ENCODE measurements around the gene TMEM125.

TMEM125 gene

GRCh38 chr1:43253173-43253572 lies 16.6 kb upstream of the TMEM125 start:
- H4K8ac ChIP-seq (ENCODE audit: low read depth, low read length): no peak overlapping the region
- H2AK5ac ChIP-seq (ENCODE audit: low read depth, low read length): peak overlapping the region; percentile 9
- H3K4me3 ChIP-seq (ENCODE audit: low read length in 2 of 2): peak overlapping the region in 1 of 2 donors; percentile 52
- H3K18ac ChIP-seq (ENCODE audit: low read length): no peak overlapping the region
- H3K4ac ChIP-seq (ENCODE audit: low read length): no peak overlapping the region
- H2BK15ac ChIP-seq (ENCODE audit: low read length): no peak overlapping the region
- H3K14ac ChIP-seq (ENCODE audit: low read length): no peak overlapping the region
- H2BK12ac ChIP-seq (ENCODE audit: low read length): no peak overlapping the region
- no peak overlapping the region for H3K23ac ChIP-seq (ENCODE audit: low read depth, low read length, poor library complexity)
- no peak overlapping the region for H2AFZ ChIP-seq (ENCODE audit: low read length)
- DNase-seq (ENCODE audit: low spot score): no peak
- H3K27me3 ChIP-seq (ENCODE audit: control insufficient read depth in 3 of 3, insufficient read depth in 3 of 3, low read depth in 1 of 3, low read length in 3 of 3): peaks cover 0 to 16% (median 0%) of the 10 kb centered on the region in 3 experiments
- no peak overlapping the region for H3K27ac ChIP-seq (replicated peaks; ENCODE audit: low read length)
- H2BK120ac ChIP-seq (ENCODE audit: low read depth, low read length): no peak overlapping the region
- peak overlapping the region; percentile 59 for H2BK5ac ChIP-seq (ENCODE audit: low read length)
- H3K36me3 ChIP-seq (replicated peaks in 1 of 2; ENCODE audit: control insufficient read depth in 2 of 2, insufficient read depth in 2 of 2, low read length in 2 of 2): no peaks in the 10 kb centered on the region
- no peak overlapping the region for H3K9ac ChIP-seq (ENCODE audit: low read depth, low read length, poor library complexity)
- no peak overlapping the region for H4K91ac ChIP-seq (ENCODE audit: low read depth, low read length, poor library complexity)
- no CpG with 5 or more reads among the region's 4 CpGs for WGBS, 2 donors (ENCODE audit: extremely low coverage in 2 of 2, insufficient read length in 2 of 2, insufficient replicate concordance in 1 of 2)
- no peak overlapping the region for H3K4me2 ChIP-seq (ENCODE audit: insufficient read depth, low read length, poor library complexity, severe bottlenecking)
- no peaks in the 10 kb centered on the region for H3K79me1 ChIP-seq (ENCODE audit: low read depth, low read length)
- peaks cover 0 to 2% of the 10 kb centered on the region in 2 donors for H3K9me3 ChIP-seq (replicated peaks in 1 of 2; ENCODE audit: control insufficient read depth in 2 of 2, insufficient read depth in 1 of 2, low read depth in 1 of 2, low read length in 2 of 2)
- no peaks in the 10 kb centered on the region for H3K4me1 ChIP-seq (ENCODE audit: control insufficient read depth in 2 of 2, insufficient read depth in 1 of 2, low read depth in 1 of 2, low read length in 2 of 2)

- H4K8ac ChIP-seq (ENCODE audit: low read depth, low read length): no peak overlapping the region
- H2BK5ac ChIP-seq (ENCODE audit: low read length): no peak overlapping the region
- H4K91ac ChIP-seq (ENCODE audit: low read depth, low read length, poor library complexity): no peak overlapping the region
- no peaks in the 10 kb centered on the region for H3K79me1 ChIP-seq (ENCODE audit: low read depth, low read length)
- H2AFZ ChIP-seq (ENCODE audit: low read length): no peak overlapping the region
- H2BK120ac ChIP-seq (ENCODE audit: low read depth, low read length): no peak overlapping the region
- H3K4me1 ChIP-seq (ENCODE audit: control insufficient read depth in 2 of 2, insufficient read depth in 1 of 2, low read depth in 1 of 2, low read length in 2 of 2): no peaks in the 10 kb centered on the region
- no peak overlapping the region for H3K4me2 ChIP-seq (ENCODE audit: insufficient read depth, low read length, poor library complexity, severe bottlenecking)
- no peak overlapping the region for H3K4ac ChIP-seq (ENCODE audit: low read length)
- no peak overlapping the region for H2AK5ac ChIP-seq (ENCODE audit: low read depth, low read length)
- no peak overlapping the region for H3K14ac ChIP-seq (ENCODE audit: low read length)
- H2BK15ac ChIP-seq (ENCODE audit: low read length): no peak overlapping the region
- H3K9me3 ChIP-seq (replicated peaks in 1 of 2; ENCODE audit: control insufficient read depth in 2 of 2, insufficient read depth in 1 of 2, low read depth in 1 of 2, low read length in 2 of 2): peaks cover 0 to 2% of the 10 kb centered on the region in 2 donors
- no peak overlapping the region for H3K18ac ChIP-seq (ENCODE audit: low read length)
- no peak overlapping the region for H3K4me3 ChIP-seq (ENCODE audit: low read length in 2 of 2)
- WGBS, 2 donors (ENCODE audit: extremely low coverage in 2 of 2, insufficient read length in 2 of 2, insufficient replicate concordance in 1 of 2): no CpG with 5 or more reads among the region's 8 CpGs
- H3K9ac ChIP-seq (ENCODE audit: low read depth, low read length, poor library complexity): no peak overlapping the region
- H3K36me3 ChIP-seq (replicated peaks in 1 of 2; ENCODE audit: control insufficient read depth in 2 of 2, insufficient read depth in 2 of 2, low read length in 2 of 2): no peaks in the 10 kb centered on the region
- H3K27ac ChIP-seq (replicated peaks; ENCODE audit: low read length): no peak overlapping the region
- peaks cover 0 to 16% (median 0%) of the 10 kb centered on the region in 3 experiments for H3K27me3 ChIP-seq (ENCODE audit: control insufficient read depth in 3 of 3, insufficient read depth in 3 of 3, low read depth in 1 of 3, low read length in 3 of 3)
- no peak overlapping the region for H2BK12ac ChIP-seq (ENCODE audit: low read length)
- no peak overlapping the region for H3K23ac ChIP-seq (ENCODE audit: low read depth, low read length, poor library complexity)
- no peak for DNase-seq (ENCODE audit: low spot score)
These were observed 15.9 kb upstream of the TMEM125 start for GRCh38 chr1:43253876-43254275.

- no peak overlapping the region for H2AFZ ChIP-seq (ENCODE audit: low read length)
- peak overlapping the region; percentile 3 for H3K9ac ChIP-seq (ENCODE audit: low read depth, low read length, poor library complexity)
- H3K36me3 ChIP-seq (replicated peaks in 1 of 2; ENCODE audit: control insufficient read depth in 2 of 2, insufficient read depth in 2 of 2, low read length in 2 of 2): no peaks in the 10 kb centered on the region
- H3K79me1 ChIP-seq (ENCODE audit: low read depth, low read length): no peaks in the 10 kb centered on the region
- H2BK12ac ChIP-seq (ENCODE audit: low read length): no peak overlapping the region
- H3K27me3 ChIP-seq (ENCODE audit: control insufficient read depth in 3 of 3, insufficient read depth in 3 of 3, low read depth in 1 of 3, low read length in 3 of 3): peaks cover 0 to 16% (median 0%) of the 10 kb centered on the region in 3 experiments
- WGBS, 2 donors (ENCODE audit: extremely low coverage in 2 of 2, insufficient read length in 2 of 2, insufficient replicate concordance in 1 of 2): no CpG with 5 or more reads among the region's 10 CpGs
- H2BK15ac ChIP-seq (ENCODE audit: low read length): no peak overlapping the region
- no peak overlapping the region for H3K4me2 ChIP-seq (ENCODE audit: insufficient read depth, low read length, poor library complexity, severe bottlenecking)
- peak overlapping the region; percentile 72 for H2AK5ac ChIP-seq (ENCODE audit: low read depth, low read length)
- H3K4me1 ChIP-seq (ENCODE audit: control insufficient read depth in 2 of 2, insufficient read depth in 1 of 2, low read depth in 1 of 2, low read length in 2 of 2): no peaks in the 10 kb centered on the region
- no peak for DNase-seq (ENCODE audit: low spot score)
- no peak overlapping the region for H3K4me3 ChIP-seq (ENCODE audit: low read length in 2 of 2)
- H3K4ac ChIP-seq (ENCODE audit: low read length): no peak overlapping the region
- H3K18ac ChIP-seq (ENCODE audit: low read length): no peak overlapping the region
- H4K8ac ChIP-seq (ENCODE audit: low read depth, low read length): no peak overlapping the region
- no peak overlapping the region for H2BK5ac ChIP-seq (ENCODE audit: low read length)
- H2BK120ac ChIP-seq (ENCODE audit: low read depth, low read length): no peak overlapping the region
- H3K27ac ChIP-seq (replicated peaks; ENCODE audit: low read length): no peak overlapping the region
- H3K14ac ChIP-seq (ENCODE audit: low read length): peak overlapping the region; percentile 21
- H3K23ac ChIP-seq (ENCODE audit: low read depth, low read length, poor library complexity): peak overlapping the region; percentile 53
- peak overlapping the region; percentile 64 for H4K91ac ChIP-seq (ENCODE audit: low read depth, low read length, poor library complexity)
- peaks cover 0 to under 1% of the 10 kb centered on the region in 2 donors for H3K9me3 ChIP-seq (replicated peaks in 1 of 2; ENCODE audit: control insufficient read depth in 2 of 2, insufficient read depth in 1 of 2, low read depth in 1 of 2, low read length in 2 of 2)
These were observed 14.2 kb upstream of the TMEM125 start for GRCh38 chr1:43255438-43256210.

GRCh38 chr1:43256675-43257570 lies 12.9 kb upstream of the TMEM125 start:
- H2AK5ac ChIP-seq (ENCODE audit: low read depth, low read length): peak overlapping the region; percentile 6
- no peak overlapping the region for H3K14ac ChIP-seq (ENCODE audit: low read length)
- H2BK5ac ChIP-seq (ENCODE audit: low read length): no peak overlapping the region
- H3K27me3 ChIP-seq (ENCODE audit: control insufficient read depth in 3 of 3, insufficient read depth in 3 of 3, low read depth in 1 of 3, low read length in 3 of 3): peaks cover 0 to 16% (median 0%) of the 10 kb centered on the region in 3 experiments
- peak overlapping the region; percentile 43 for H2BK12ac ChIP-seq (ENCODE audit: low read length)
- no CpG with 5 or more reads among the region's 8 CpGs for WGBS, 2 donors (ENCODE audit: extremely low coverage in 2 of 2, insufficient read length in 2 of 2, insufficient replicate concordance in 1 of 2)
- no peak overlapping the region for H3K27ac ChIP-seq (replicated peaks; ENCODE audit: low read length)
- peaks cover 0 to 4% of the 10 kb centered on the region in 2 donors for H3K9me3 ChIP-seq (replicated peaks in 1 of 2; ENCODE audit: control insufficient read depth in 2 of 2, insufficient read depth in 1 of 2, low read depth in 1 of 2, low read length in 2 of 2)
- H3K79me1 ChIP-seq (ENCODE audit: low read depth, low read length): no peaks in the 10 kb centered on the region
- no peak overlapping the region for H2BK120ac ChIP-seq (ENCODE audit: low read depth, low read length)
- no peak overlapping the region for H3K4me3 ChIP-seq (ENCODE audit: low read length in 2 of 2)
- DNase-seq (ENCODE audit: low spot score): no peak
- H2BK15ac ChIP-seq (ENCODE audit: low read length): no peak overlapping the region
- H3K23ac ChIP-seq (ENCODE audit: low read depth, low read length, poor library complexity): no peak overlapping the region
- H3K4ac ChIP-seq (ENCODE audit: low read length): no peak overlapping the region
- no peak overlapping the region for H4K91ac ChIP-seq (ENCODE audit: low read depth, low read length, poor library complexity)
- H4K8ac ChIP-seq (ENCODE audit: low read depth, low read length): no peak overlapping the region
- no peak overlapping the region for H3K4me2 ChIP-seq (ENCODE audit: insufficient read depth, low read length, poor library complexity, severe bottlenecking)
- no peaks in the 10 kb centered on the region for H3K36me3 ChIP-seq (replicated peaks in 1 of 2; ENCODE audit: control insufficient read depth in 2 of 2, insufficient read depth in 2 of 2, low read length in 2 of 2)
- H3K18ac ChIP-seq (ENCODE audit: low read length): no peak overlapping the region
- no peak overlapping the region for H3K9ac ChIP-seq (ENCODE audit: low read depth, low read length, poor library complexity)
- no peak overlapping the region for H2AFZ ChIP-seq (ENCODE audit: low read length)
- no peaks in the 10 kb centered on the region for H3K4me1 ChIP-seq (ENCODE audit: control insufficient read depth in 2 of 2, insufficient read depth in 1 of 2, low read depth in 1 of 2, low read length in 2 of 2)

Measured in neuronal stem cell (in vitro differentiated cells).